Nucleus accumbens (tissue), 56 donors: ENCODE results near the gene EHHADH.

ENCODE experiments used
- DNase-seq, 56 donors: peaks; one replicate each; lab custom pipeline; 2025; lab: John Stamatoyannopoulos, UW

Gene EHHADH

DNA sequence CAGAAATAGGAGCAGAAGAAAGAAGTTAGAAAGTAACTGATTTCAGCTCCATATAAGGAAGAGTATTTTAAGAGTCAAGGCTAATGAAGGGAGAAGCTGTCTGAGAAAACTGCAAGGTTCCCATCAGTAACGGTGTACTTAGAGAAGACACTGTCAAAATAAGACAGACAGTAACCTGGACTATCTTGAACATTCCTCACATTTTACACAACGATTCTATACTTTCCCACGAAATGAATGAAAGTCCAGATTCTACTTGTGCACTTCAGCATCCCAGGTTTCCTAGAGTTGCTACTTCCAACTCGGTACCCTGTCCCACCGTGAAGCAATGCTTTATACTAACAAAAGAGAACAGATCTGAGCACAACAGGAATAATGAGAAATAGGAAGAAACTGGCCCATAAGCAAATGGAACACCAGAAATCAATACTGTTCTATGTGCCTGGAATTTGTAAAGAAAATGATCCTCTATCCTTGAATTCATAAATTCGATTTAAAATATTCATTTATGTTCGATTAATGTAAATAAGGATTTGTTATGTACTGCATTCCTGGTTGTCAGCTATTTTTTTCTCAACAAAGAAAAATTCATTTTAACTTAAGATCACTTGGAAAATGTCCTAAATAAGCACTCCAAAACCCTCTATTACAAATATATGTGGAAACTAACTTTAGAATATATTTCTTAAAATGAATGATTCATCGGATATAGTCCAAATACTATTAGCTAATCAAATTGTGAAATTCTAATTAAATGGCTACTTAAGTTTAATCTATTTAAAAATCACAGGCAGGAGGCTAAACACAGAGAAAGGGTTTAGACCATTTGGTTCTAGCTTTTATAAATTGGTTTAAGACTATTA lies 102.5 kb downstream of the EHHADH start:
- no peak for DNase-seq

DNA sequence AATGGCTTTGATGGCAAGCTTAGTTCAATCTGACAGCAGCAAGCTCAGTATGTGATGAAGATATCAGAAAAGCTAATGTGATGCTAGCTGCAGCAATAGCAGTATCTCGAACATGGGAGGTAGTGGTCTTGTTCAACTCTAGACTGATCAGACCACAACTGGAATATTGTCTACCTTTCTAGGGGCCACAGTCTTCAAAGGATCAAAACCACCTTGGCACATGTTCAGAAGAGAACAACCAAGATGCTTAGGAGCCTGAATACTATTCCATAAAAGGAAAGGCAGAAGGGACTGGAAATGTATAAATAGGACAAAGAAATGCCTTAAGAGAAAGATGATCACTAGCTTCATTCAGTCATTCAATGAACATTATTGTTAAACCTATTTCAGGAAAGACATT lies 103.3 kb downstream of the EHHADH start:
- DNase-seq, result no peak

DNA sequence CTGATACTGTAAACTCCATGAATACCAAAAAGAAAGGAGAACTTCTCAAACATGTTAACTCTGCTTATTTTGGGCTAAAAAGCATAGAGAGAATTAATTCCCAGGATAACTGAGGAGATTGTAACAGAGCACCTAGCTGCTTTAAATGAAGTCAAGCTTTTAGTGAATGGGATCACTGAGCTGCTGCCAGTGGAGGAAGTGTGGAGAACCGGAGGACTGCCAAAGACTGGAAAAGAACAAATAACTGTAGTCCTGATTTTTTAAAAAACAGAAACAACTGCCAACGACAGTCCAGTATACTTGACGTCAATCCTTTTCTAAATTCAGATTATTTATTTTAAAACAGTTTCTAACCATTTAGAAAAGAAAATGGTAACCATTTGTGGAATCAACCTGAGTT lies 104.3 kb downstream of the EHHADH start:
- DNase-seq, result peak in 6 of 56 donors; percentile 8 to 26 (median 21)

DNA sequence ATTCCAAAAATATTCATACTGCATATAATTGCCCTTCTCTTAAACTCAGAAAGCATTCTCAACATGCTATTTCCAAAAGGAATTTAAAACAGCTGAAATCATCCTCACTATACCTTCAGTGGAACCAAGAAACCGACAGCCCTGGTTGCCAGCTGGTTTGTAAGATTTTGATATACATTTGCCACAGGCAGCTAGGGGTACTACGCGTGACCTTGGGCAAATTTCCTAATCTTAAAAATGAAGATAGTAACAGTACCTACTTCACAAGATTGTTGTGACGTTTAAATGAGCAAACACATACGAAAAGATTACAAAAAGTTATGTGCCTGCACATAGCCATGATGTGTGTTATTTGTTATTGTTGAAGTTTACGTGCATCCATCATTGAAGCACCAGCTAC lies 108.3 kb downstream of the EHHADH start:
- DNase-seq, result no peak

DNA sequence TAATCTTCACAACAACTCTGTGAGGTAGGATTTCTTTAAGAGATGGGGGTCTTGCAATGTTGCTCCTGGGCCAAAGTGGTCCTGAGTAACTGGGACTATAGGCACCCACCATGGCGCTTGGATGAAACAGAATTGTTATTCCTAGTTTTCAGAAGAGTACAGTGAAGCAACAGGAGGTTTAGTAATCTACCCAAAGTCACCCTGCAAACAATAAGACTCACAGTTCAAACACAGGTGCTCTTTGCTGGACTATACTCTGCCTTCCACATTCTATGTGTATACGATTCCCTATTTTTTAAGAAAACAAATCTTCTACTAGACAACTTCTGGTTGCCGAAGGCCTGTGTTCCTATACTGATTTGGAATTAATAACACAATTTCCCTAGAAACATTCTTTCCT lies 109.1 kb downstream of the EHHADH start:
- DNase-seq, result no peak
